Measurements from ENCODE around the gene CRELD2.

Gene CRELD2

DNA sequence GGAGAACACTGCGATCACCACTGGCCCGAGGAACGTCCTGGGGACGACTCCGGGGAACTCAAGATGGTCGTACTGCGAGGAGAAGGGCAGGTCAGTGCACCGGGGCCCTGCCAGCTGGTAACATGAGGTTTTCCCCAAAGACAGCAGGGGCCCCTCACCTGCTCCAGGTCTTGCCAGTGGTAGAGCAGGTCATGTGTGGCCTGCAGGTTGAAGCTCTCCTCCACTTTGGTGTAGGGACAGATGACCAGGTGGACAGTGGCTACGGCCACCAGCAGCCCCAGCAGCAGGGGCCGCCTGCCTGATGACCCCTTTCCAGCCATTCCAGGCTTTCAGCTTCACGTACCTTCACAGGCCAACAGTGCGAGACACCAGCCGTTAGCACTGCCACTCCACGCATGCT lies 5.0 kb upstream of the CRELD2 start:
- DNase-seq, result no peak

DNA sequence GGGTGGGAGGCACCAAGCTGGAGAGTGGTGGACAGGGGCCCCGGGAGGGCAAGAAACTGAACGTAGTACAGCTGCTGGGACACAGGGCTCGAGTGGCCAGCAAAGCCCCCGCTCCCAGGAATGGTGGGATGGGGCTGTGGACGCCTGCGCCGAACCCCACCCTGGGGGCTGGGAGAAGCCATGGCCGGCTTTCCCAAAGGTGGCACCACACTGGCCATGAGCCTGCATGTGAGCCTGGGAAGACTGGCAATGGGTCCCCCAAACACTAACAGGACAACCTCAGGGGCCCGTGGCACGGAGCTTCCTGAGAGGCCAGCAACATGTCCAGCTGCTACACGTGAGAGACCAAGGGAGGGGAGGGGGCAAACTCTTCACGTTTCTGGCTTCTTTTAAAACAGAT lies 4.2 kb upstream of the CRELD2 start:
- DNase-seq, result no peak

DNA sequence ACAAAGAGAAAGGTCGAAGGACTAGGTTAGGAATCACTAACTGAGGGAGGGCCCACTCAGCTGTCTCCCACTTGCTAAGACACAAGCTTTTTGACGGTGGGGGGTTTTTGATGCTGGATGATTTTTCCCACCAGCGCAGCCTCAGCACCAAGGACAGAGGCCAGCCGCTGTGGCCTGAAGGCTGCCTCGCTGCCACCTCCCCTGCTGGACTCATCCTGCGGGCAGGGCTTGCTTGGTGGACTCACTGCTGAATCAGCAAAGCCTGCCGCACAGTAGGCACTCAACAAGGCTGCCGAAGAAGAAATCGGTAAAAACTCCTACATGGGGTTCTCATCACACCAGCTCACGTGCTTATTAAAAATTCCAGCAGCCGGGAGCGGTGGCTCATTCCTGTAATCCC lies 2.8 kb upstream of the CRELD2 start:
- DNase-seq, result no peak

DNA sequence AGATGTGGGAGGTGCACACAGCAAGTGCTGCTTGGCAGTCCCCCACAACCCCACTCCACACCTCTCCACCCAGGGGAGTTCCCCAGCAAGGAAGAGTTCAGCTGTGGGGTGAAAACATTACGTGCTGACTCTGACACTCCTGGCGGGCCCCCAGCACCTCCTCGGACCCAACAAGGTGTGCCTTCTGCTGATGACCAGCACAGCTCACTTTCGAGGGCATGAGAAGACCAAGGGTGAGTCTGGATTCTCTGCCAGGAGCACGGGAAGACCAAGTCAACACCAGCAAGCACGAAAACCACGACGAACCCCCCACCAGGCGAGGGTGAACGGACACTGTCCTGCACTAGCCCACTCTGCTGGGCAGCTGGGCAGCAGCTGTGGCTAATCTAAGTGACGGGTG lies 1.6 kb upstream of the CRELD2 start:
- DNase-seq, result no peak

DNA sequence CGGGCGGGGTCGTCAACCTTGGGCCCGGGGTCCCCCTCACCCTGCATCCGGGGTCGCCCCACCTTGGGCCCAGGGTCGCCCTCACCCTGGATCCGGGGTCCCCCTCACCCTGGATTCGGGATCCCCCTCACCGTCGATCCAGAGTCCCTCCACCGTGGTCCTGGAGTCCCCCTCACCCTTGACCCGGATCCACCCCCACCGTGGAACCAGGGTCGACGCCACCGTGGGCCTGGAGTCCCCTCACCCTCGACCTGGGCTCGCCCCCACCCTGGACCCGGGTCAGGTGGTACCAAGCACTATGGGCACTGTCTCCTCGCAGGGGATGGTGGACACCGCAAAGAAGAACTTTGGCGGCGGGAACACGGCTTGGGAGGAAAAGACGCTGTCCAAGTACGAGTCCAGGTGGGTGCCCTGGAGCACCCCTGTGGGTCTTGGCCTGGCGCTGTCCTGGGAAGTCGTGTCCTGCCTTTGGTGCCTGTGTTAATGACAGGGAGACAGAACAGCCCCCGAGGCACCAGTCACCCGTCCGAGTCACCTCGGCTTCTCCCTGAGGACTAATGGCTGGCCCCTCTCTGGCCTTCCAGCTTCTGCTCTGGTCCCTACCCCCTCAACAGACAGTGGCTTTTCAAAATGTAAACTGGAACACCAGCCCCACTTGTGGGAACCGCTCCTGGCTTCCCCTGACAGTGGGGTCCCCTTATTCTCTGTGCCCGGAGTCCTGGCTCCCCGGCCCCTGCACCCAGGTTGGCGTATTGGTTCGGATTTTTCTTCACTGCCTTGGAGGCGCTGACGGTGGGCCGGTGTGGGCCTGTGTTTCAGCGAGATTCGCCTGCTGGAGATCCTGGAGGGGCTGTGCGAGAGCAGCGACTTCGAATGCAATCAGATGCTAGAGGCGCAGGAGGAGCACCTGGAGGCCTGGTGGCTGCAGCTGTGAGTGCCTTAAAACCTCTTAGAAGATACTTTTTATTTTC lies 762 bp downstream of the CRELD2 start:
- no peak for DNase-seq

DNA sequence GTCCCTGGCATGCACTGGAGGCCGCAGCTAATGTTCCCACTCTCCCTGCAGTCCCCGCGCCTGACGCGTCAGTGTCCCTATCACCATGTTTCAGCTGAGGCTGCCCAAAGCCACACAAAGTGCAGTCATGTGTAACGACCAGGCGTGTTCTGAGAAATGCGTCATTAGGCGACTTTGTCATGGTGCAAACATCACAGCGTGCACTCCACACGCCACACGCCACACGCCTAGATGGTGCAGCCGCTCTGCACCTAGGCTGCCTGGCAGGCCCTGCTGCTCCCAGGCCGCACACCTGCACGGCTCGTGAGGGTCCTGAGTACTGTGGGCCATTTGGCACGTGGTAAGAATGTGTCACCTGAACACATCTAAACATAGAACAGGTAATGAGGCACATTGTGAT lies 2.4 kb downstream of the CRELD2 start:
- DNase-seq, result no peak

DNA sequence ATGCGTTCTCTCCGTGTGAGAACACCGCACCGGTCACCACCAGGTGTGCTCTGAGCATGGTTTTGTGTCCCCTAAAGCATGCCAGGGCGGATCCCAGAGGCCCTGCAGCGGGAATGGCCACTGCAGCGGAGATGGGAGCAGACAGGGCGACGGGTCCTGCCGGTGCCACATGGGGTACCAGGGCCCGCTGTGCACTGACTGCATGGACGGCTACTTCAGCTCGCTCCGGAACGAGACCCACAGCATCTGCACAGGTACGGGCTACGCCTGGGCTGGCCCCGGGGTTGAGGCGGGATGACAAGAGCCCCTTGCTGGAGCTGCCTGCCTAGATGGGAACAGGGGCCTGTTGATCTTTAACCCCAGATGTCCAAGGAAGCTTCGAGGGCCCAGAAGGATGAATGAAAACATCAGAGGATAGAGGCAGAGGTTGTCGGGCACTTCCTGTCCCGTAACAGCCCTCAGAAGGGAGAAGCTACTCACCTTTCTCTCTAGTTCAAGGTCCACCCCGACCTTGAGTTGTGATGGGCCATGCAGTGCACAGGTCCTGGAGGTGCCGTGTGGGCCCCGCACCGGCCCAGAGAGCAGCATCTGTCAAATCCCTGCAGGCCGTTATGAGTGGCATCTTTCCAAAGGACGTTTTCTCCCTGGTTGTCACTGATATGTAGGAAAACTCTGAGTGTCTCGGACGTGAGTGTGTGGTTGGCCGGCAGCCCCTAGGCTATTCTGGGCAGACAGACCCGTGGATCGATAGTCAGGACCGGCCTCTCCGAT lies 3.3 kb downstream of the CRELD2 start:
- DNase-seq, result no peak

DNA sequence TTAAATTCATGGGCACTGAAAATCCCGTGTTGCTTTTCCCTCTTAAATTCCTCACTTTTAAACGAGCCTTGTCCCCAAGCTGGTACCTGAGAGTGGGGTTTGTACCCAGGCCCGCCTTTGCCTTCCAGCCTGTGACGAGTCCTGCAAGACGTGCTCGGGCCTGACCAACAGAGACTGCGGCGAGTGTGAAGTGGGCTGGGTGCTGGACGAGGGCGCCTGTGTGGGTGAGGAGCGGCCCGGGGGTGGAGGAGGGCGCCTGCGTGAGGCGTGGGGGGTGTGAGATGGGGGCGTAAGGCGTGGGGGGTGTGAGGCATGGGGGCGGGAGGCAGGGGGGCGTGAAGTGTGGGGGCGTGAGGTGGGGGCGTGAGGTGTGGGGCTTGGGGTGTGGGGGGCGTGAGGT lies 4.0 kb downstream of the CRELD2 start:
- no peak for DNase-seq

DNA sequence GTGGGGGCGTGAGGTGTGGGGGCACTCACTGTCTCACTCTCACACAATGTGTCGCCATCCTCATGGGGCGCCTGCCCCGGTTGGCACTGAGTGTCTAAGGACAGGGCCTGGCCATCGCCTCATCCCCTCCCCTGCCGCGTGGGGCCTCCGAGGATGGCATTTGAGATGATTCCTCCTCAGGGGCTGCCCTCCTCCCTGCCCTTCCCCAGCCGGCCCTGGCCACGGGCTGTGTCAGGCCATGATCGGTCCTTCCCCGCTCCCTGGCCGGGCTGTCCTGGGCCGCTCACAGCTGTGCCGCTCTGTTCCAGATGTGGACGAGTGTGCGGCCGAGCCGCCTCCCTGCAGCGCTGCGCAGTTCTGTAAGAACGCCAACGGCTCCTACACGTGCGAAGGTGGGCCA lies 4.5 kb downstream of the CRELD2 start:
- DNase-seq, result no peak

DNA sequence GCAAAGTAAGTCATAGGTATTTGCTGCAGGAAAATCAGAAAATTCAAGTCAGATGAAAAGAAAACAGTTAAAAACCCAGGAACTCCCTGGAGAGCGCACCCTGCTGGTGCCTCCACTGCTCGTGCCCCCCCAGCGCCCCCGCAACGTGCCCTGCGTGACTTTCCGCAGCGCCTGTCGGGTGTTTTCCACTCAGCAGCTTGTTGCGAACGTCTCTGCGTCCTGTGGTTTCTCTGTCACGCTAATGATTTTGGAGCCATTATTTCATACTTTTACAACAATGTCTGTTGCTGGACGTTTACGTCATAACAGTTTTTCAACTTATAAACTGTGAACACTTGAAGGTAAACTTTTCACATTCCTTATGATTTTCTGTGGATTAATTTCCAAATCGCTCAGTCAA lies 5.0 kb downstream of the CRELD2 start:
- peak in 1 of 2 experiments; percentile 48 for DNase-seq

DNA sequence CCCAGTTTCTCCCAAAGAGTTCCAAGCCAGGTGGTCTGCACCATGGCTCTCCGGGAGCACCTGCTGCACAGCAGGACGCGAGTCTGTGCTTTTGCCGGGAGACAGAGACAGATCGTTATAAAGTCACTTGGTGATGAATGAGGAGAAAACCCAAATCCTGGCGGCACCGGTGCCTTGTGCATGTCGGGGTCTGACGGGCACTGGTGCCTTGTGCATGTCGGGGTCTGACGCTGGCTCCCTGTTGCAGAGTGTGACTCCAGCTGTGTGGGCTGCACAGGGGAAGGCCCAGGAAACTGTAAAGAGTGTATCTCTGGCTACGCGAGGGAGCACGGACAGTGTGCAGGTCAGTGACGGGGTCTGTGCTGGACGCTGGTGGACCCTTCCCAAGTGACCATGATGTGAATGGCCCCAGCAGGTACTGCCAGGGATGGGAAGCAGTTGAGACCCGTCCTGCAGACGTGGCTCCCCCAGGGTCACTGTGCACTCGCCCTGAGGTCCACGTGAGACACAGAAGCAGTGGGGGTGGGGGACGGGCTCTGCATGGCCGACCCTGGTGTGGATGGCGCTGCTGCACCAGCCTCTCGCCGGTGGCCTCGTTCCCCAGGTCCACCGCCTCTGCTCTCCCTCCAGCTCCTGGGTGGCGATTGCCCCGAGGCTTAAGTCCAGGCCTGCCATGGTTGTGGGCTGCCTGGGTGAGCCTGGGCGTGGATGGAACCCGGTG lies 5.8 kb downstream of the CRELD2 start:
- no peak for DNase-seq

DNA sequence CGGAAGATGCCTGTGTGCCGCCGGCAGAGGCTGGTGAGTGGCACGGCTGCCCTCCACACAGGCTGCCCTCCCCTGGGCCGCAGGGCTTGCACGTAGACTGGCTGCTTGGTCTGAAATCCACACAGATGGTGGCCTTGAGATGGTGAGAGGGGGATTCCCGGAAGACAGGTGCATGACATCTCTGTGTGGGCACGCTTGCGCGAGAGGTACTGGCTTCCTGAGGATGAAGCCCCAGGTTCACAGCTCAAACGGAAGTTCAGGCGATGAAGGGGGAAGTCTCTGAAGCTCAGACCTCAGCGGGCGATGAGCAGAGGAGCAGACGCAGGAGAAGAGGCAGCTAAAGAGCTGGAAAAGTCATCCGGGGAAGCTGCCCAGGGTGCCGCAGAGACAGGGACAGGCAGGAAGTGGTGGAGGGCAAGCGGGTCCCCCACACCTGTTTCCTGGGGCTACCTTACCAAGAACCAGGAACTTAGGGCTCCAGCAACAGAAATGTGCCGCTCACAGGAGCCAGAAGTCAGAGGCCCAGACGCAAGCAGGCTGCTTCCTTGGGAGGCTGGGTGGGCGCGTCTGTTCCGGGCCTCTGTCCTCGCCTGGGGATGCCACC lies 7.2 kb downstream of the CRELD2 start:
- DNase-seq, result peak; percentile 70 to 74

DNA sequence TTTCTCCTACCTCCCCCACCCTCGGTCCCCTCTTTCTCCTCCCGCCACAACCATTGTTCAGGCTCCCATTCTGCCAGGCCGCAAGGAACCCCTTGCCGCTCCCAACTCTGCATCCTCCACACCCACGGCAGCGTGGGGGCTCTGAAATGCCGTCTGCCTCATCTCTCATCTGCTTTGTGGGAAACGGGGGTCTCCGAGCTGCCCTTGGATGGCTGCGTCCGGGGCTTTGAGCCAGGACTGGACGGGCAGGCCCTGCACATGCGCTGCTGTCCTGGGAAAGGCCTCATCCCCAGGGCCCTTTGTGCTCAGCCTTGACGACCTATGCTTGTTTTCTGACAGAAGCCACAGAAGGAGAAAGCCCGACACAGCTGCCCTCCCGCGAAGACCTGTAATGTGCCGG lies 8.5 kb downstream of the CRELD2 start:
- no peak for DNase-seq

DNA sequence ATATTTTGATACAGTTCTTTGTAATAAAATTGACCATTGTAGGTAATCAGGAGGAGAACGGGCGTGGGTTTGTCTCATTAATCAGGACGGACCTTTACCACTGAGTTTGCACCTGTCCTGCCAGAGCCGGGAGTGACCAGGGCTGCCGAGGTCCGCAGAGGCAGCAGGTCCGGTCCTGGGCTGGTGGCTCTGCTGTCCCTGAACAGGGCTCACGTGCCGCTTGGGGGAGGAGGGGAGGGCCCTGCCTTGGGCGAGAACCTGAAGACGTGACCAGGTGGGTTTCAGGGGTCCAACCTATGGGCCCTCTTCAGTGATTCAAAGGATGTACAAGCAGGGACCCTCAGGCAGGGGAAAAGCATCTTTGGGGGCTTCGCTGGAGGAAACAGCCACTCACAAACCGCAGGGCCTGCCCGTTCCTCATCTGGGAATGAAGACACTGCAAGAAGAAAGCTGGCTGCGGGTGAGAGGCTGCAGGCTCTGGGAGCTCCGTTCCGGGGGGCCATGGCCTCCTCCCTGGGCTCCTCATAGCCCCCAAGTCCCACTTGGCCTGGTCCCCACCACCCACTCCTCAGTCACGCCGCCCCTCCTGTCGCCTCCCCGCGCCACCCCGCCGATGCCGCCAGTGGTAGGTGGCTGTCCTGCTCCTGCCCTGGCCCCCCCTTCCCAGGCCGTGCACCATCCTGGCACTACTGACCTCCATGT lies 9.2 kb downstream of the CRELD2 start:
- DNase-seq, result no peak

DNA sequence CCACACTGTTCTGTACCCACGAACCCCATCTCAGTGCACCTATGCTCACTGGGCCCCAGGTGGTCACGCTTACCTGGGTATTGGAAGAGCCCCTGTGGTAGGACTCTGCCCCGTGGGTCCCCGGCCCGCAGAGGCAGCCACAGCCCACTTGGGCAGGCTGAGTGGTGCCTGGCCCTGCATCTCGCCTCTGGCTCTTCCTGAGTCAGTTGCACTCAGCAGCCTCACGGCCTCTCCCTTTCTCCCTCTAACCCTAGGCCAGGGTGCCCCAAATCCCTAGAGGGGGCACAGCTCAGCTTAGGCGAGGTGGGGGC lies 9.7 kb downstream of the CRELD2 start:
- no peak for DNase-seq

DNA sequence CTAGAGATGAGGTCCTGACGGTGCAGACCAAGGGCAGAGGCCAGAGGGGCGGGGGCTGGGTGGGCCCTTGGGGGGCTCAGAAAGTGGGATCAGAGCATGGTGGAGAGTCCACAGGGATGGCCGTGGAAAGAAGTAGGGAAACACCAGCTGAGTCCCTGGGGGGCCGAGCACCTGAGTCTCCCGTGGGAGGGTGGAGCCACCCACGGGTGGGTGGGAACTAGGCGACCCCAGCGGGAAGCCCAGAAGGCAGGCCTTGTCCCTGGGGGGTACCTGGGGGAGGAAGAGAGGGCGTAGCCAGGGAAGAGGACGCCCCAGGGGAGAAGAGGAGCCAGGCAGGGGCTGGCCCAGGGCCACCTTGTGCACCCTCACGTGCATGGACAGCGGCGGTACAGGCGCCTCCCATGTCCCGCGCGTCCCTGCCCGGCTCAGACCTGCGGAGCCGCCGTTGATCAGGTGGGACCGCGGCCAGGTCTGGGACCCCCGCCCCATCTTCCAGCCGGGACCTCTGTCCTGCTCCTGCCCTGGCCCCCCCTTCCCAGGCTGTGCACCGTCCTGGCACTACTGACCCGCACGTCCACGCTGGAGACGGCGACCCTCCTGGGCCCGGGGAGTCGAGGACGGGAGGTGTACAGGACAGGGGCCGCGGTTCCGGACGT lies 10.2 kb downstream of the CRELD2 start:
- peak in 1 of 2 experiments; percentile 22 for DNase-seq

DNA sequence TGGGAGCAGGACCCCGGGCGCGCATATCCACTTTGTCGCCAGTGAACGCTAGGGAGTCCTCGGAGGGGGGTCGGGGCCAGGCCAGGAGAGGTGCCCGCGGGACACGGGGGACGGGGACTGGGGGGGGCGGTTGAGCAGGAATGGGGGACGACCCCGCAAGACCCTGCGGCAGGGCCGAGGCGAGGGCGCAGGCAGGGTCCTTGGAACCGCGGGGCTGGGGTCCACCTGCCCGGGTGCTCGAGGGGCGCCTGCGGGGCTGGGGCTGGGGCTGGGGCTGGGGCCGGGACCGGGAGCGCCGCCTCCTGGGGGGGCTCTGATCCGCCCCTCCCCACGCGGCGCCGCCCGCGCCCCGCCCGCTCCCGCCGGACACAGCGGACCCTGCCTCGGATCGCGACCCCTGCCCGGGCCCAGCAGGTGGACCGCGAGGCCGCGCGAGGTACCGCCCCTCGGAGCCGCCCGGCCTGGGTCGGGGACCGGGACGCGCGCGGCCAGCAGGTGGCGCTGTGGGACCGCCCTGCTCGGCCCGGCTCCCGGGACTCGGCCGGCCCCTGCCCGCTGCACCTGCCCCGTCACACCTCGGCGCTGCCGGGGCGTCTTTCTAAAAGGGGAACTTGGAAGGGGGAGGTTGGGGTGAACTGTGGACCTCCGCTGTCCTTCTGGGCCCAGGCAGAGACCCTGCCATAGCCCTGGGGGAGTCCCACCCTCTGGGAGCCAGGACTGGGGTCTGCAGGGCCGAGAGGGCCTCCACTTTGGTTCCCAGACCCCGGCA lies 11.0 kb downstream of the CRELD2 start:
- peak; percentile 82 to 89 for DNase-seq

DNA sequence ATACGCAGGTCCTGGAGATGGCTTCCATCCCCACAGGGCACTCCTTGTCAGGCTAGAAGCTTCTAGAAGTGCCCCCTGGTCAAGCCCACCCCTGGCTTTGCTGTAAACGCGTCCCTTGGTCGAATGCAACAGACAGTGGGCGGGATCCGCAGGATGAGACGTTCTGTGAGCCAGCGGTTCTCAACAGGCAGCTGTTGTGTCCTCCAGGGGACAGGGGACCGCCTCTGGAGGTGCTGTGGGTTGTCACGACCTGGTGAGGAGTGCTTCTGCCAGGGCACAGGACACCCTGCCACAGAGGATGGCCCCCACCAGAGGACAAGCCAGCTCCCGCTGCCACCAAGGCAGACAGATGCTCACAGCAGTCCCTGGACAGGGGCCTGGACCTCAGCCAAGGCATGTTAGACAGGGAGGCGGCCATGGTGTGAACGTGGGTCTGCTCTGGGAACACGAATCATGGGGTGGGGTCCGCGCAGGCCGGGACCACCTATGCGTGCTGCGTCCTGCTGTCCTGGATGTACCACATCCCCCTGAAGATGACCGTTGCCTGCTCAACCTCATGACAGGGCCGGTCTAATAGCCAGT lies 11.7 kb downstream of the CRELD2 start:
- no peak for DNase-seq

DNA sequence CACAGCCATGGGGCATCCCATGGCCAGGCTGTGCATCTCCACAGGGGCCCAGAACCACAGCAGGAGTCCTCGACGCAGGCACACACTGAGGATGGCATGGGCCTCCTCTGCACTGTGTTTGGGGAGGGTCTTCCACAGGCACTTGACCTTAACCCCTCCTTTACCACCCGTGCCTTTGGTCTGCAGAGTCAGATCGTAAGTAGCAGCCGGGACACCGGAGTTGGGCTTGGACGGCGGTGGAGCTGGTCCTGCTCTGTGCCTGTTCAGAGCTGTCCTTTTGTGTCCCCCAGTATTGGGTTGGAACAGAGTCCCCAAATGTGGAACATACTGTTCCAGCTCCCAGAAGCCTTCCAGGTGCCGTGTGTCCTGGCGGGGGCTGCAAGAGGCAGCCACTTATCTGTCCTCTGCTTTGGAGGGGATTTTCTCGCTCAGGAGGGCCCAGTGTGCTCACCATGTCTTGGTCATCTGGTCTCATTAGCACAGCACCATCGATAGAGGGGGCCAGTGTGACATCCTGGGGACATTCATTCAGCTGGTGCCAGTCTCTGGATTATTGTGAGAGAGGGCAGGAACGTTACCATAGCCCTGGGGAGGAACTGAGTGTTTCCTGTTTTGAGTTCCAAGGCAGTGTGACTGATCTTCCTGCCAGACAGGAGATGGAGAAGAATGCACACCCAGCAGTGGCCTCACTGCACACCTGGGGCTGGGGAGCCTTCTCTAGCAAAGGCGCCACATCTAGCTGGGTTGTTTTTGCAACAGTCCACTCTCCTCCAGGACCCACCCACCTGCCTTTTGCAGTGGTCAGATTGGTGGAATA lies 12.4 kb downstream of the CRELD2 start:
- peak; percentile 68 to 72 for DNase-seq

Measured in activated T-cell treated with anti-CD3 and anti-CD28 coated beads, Interleukin-2, amount 50 U/mL, for 48 hours (primary cell).